NCI-H1092 (cell line): Measurements from ENCODE around the gene METTL1.

ENCODE experiments used
- DNase-seq: peaks from one replicate; lab custom pipeline; 2025; lab: John Stamatoyannopoulos, UW

METTL1 gene

DNA sequence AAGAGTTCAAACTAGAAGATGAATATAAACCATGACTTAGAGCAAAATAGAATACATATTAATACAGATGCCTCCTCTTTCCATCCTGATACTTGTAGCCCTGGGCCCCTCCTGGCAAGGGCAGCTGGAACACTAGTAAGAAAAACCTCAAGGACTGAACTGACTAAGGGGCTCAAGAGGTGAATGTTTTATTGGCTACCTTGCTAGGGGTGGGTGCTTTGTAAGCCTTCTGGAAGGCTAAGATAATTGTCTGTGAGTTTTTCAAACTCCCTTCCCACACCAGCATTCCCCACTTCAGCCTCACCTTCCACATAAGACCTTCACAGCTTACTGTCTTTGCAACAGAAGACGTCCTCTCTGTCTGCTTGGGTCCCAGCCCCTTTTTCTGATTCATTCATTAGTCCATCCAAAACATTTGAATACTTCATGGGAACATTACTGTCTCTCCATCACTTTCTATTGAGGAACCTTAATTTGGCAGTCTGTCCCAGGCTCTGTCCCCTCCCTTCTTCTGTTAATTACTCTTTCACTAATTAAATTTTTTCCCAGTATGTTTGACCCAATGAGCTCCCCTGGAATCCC, 18.1 kb downstream of the METTL1 start:
- DNase-seq: no peak

DNA sequence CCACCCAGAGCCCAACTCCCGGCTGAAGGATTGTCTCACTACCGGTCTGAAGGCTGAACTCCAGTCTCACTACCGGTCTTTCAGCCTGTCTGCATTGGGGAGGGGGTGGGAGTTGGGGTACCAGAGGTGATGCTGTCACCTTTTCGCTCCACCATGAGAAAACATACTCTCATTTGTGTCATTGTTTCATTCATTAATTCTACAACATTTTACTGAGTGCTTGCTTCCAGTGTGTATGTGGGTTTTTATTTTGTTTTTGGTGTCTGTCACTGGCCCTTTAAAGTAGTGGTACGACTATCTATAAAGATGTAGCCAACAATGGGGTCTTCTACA, 19.3 kb downstream of the METTL1 start:
- no peak for DNase-seq

DNA sequence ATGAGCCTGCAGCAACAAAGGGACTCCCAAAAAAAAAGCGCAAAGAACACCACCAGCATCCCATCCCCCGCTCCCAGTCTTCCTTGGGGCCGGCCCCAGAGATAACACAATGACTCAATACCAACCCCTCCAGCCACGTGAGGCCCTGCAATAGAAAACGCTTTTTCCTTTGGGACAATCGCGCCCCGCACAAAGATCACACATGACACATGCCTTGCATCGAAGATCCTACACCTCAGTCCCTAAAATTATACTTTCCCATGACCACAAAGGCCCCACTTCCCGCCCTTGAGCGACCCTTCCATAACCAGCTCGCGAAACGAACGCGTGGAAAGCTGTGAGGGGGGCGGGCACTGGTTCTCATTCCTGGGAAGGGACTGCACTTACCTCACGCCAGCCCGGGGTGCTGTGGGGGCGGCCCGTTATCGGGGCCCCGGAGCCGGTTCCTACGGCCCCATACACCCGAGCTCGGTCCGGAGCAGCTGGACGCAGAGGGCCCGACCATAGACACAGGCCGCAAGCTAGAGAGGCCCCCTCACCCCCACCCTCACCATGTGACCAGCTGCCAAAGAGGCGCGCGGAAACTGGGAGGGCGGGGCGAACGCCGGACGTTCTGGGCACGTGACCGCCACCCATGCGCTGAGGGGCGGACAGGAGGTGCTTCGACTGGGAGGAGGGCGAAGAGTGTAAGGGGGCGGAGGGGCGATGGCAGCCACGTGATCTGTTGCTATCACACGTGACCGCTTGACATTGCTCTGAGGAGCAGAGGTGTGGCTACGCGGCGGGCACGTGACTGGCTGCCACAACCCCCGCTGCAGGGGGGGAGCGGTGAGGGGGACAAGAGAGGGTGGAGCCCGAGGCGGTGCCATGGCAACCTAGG, 19.9 kb downstream of the METTL1 start, which contains the start of gene CDK4:
Gene CDK4, minus strand, starts transcription at position 523 of the 880 bp plus-strand sequence. CDS start 593 bp downstream, outside the sequence.
- peak; percentile 97 for DNase-seq

DNA sequence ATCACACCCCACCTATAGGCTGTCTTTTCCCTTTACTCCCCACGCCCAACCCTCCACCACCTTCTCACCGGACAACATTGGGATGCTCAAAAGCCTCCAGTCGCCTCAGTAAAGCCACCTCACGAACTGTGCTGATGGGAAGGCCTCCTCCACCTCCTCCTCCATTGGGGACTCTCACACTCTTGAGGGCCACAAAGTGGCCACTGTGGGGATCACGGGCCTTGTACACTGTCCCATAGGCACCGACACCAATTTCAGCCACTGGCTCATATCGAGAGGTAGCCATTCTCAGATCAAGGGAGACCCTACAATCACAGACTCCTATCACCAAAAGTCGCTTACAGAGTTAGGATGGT, 20.5 kb downstream of the METTL1 start:
- DNase-seq: no peak

DNA sequence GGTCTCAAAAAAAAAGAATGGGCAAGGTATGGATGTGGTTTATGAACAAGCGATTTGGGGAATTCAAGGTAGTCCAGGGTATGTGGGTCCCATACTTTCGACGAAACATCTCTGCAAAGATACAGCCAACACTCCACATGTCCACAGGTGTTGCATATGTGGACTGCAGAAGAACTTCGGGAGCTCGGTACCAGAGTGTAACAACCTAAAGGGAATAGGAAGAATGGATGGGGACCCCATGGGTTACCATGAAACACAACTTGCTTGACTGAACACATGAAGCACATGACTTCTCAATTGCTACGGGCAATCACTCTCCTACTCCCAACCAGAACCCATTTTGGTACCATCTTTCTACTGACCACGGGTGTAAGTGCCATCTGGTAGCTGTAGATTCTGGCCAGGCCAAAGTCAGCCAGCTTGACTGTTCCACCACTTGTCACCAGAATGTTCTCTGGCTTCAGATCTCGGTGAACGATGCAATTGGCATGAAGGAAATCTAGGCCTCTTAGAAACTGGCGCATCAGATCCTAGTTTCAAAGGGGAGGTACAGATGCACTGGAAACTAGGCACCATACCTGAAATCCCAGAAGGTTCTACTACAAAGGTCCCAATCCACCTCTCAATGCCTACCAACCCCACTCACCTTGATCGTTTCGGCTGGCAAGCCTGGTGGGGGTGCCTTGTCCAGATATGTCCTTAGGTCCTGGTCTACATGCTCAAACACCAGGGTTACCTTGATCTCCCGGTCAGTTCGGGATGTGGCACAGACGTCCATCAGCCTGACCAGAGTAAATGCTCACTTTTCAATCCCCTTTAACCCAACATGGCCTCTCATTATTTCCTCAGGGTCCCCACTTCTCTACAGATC, 21.1 kb downstream of the METTL1 start:
- no peak for DNase-seq

DNA sequence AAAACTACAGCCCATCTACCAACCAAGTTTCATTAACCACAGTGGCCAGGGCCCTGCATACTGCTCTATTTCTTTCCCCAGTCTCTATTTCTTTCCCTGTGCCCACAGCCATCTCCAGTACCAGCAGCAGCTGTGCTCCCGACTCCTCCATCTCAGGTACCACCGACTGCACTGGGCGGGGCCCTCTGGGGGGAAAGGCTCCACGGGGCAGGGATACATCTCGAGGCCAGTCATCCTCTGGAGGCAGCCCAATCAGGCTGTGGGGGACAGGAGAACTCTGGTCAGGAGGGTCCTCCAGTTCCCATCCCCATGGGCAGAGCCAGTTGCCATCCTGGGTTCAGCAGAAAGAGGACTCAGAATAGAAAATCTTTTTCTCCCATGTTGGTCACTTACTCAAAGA, 22.8 kb downstream of the METTL1 start:
- no peak for DNase-seq

DNA sequence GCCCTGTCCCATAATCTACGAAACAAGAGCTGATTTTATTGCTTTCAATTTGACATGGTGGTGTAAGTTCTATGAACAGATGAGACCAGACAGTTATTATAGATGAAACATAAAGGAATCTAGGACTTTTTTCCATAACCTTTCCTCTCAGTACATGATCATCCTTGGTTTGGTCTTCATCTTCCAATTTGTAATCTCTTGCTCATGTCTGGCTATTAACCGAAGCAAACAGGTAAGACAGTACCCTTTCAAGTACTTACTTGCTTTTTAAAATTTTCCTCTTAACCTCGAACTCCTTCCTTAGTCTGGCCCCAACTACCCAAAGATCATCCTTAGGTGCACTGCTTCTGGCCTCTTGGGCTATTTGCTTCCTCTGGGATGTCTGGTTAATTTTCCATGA, 25.9 kb downstream of the METTL1 start:
- DNase-seq: no peak

DNA sequence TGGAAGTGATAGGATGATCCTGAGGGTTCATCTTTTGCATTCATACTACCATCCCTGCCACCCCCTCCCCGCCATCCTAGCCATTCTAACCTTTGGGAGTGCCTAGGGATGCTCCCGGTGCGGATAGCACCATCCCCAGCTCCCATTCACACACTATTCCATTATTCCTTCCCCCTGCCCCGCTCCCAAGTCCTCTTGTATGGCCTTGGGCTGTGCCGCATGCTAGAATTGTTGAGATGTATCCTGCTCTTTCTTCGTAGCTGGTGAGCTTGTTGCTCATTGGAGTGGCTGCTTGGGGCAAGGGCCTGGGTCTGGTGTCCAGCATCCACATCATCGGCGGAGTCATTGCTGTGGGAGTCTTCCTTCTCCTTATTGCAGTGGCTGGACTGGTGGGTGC, 26.4 kb downstream of the METTL1 start:
- no peak for DNase-seq

DNA sequence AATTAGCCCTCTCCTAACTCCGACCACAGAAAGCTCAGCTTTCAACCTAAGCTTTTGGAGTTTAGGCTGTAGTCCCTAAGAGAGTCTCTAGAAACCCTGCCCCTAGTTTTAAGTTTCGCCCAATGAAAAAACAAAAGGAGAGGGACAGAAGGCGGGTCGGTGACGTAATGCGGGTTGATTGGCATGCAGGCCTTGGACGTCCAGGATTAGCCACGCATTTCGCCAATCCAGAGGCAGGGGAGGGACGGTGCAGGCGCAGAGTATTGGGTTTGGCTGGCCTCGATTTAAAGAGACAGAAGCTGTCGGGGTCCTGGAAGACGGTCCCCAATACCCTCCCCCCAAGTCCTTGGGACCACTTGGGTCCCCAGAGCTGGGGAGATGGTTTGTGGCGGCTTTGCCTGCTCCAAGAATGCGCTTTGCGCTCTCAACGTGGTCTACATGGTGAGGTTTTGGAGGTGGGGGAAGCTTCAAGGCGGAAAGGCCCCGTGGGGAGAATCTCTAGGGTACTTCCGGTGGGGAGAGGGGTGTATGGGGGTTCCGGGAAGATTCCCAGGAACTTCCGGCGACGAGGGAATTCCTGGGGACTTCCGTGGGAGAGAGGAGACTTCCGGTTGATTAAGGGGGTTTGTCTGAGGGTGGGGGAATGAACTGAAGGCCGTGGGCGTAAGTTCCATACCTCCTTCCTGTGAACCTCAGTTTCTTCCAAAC, 27.0 kb downstream of the METTL1 start, which contains the start of gene TSPAN31:
Gene TSPAN31, plus strand, starts transcription at position 263 of the 708 bp plus-strand sequence. Its CDS starts 116 bp downstream, at position 379.
- DNase-seq: peak; percentile 91

DNA sequence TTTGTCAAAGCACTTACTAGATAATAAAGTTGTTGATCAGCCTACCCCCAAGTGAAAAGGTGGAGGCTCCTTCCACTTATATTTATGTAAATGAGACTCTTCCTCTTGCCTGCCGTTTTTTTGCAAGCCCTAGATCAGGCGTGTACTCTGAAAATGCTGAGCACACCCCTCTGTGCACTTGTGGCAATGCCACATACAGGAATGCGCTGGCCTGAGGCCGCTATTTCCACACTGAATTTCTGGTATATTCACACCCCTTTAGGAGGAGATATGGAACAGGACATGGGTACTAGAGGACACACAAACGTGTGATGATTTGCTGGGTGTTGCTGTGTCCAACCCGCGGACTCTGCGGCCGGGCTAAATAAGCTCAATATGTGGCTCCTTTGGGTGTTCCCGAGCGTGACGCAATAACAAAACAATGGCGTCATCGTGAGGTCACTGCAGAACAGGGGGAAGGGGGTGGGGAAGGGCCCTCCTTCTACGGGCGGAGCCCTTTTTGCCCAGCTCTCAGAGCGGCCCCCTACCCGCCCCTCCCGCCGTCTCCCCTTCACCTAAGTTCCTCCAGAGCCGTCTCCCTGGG, 27.6 kb downstream of the METTL1 start:
- DNase-seq: peak; percentile 66

DNA sequence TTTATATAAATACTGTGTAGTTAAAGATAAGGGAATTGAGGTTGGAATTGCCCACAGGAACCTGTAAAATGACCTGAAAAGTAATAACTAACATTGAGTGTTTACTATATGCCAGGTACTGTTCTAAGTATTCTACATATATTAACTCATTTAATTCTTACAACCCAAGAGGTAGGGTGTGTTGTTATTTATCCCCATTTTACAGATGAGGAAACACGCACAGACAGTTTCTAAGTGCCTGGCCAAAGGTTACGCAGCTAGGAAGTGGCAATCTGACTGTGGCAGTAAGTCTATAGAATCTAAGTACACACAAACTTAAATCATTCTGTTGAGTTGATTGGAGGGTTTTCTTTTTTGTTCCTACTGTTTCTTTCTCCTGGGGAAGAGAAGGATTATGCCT, 28.1 kb downstream of the METTL1 start:
- DNase-seq: no peak

DNA sequence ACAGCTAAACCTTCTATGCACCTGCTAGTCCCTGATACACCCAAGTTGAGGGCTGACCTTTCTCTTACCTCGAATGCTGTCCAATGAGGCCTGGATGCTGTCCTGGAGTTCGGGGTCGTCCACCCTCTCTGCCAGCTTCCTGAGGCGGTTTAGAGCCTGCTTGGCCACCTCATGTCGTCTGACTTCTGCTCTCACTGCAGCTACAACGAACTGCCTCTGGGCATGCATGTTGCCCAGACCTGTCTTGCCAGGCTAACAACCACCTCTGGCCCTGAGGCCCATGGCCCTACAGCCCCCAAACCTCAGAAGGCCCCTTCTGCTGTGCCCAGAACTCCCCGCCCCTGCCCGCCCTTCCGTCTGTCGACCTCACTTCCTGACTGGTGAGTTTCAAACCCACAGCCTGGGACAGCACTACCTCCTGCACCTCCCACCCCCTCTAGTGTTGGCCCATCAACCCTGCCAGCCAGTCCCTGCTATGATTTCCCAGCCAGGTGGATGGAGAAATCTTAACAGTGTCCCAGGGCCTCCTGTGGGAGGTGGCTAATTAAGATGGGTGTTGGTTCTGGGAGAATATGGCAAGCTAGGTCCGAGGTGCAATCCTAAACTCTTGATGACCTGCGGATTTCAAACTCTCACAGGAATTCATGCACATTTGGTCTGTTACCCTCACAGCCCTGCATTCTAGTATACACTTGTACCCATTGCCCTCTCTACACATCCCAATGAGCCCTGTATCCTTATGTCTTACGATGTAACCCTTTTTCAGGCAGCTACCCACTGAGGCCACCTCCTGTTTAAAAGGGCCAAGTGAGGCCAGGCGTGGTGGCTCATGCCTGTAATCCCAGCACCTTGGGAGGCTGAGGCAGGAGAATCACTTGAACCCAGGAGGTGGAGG, 29.8 kb downstream of the METTL1 start:
- no peak for DNase-seq

DNA sequence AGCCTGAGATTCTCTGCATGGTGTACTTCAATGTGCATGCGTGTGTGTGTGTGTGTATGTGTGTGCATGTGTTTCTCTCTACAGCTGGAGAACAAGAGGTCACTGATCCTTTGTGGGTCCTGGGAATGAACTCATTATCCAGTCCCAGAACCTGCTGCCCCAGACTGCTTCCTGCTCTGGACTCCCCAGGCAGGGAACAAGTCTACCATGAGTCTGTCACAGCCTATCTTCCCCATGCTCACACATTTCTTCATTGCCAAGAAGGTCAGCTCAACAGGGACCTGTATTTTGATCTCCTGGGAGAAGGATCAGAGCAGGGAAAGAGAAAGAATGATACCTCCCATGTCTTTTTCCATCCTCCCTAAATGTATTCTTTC, 30.5 kb downstream of the METTL1 start:
- no peak for DNase-seq

DNA sequence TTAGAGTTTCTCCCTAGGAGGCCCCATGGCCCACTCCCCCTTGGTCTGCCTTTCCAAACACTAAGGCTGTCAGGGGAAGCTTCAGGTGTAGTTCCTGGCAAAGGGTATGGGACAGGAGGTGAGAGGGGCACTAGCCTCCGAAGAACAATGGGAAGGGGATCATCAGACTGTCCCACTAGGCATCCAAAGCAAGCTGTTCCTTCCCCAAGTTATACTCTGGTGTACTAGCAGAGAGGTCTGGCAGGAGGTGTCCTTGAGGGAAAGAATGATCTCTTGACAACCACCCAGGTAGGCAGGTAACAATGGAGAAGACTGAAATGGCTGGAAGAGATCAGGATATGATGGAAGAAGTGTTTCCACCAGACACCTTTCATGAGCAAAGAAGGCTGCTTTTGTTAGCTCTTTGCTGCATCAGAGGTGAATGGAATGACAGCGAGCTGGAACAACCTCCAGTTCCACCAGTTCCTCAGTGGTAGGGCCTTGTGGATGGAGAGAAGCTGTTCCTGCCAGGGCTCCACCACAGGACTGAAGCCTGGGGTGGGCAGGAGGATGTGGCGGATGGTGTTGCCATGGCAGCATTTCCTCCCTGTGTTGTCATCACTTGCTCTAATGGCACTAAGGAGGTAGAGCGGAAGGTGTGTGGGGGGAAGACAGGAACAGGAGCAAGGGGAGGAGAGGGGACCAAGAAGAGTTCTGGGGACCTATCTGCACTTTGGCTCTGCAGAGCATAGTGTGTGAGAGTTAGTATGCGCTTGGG, 31.1 kb downstream of the METTL1 start:
- DNase-seq: no peak

DNA sequence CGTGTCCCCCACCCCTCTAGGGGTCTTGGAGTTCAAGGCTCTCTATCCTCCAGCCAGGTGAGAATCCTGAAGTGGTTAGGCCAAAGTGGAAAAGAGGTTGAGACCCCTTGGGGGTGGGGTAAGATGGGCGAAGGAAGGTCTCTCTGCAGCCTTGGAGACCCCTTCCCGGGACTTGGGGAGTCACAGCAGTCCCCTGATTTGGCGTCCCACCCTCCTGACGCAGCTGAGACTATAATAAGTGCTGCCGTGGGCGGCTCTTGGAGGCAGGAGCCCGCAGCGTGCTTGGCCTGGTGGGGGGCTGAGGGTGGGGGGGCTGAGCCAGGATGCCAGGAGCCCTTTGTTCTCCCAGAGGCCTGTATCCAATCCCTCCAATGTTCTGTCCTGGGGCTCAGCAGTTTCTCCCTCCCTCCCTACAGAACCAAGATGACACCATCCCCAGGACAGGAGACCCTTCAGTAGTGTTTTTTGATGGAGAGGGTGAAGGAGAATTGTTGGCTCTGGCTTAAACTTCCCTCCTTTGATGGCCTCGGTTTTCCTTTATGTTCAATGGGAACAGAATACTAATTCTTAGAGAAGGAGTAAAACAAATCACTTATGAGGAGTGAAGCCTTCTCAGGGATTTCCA, 31.9 kb downstream of the METTL1 start:
- DNase-seq: no peak

DNA sequence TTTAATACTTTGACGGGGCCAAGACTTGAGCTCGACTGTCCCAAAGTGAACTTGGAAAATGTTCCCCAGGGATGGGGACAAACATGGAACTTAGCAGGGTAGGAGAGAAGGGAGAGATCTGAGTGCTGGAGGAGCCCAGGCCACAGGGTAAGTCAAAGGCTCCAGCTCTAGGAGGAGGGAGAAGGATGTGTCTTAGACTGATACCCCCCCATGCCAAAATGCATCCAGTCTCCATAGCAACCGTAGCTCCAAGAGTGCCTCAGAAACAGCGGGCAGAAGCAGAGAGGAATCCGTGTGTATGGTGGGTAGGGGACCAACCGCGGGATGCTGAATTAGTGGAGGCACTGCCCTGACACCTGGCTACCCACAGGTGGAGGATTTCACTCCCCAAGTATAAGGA, 32.5 kb downstream of the METTL1 start:
- DNase-seq: no peak

DNA sequence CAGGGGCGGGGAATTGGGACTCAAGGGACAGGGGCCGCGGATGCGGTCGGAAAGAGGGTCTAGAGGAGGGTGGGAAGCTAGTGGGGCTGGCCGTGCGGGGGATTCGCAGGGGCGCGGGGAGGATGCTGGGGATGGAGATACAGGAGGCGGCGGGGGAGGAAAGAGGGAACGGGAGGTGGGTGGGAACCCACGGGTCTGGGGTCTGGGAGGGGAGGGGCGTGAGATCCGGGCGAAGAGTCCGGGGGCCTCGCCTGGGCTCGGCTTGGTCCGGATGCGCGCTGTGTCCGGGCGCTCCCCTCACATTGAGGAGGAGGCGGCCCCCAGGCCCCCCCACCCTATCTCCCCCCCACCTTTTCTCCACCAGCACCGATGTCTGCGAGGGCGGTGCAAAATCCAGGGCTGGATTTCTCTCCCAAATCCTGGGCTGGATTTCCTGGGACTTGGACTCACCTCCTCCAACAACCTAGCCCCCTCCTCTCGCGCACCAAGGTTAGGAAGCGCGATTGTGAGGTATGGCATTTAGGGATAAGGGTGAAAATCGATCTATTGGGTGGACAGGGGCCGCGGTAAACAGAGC, 33.2 kb downstream of the METTL1 start, which contains the start of gene AGAP2:
Gene AGAP2, minus strand, starts transcription at position 82 of the 577 bp plus-strand sequence. CDS start 496 bp downstream, outside the sequence.
- DNase-seq: no peak

DNA sequence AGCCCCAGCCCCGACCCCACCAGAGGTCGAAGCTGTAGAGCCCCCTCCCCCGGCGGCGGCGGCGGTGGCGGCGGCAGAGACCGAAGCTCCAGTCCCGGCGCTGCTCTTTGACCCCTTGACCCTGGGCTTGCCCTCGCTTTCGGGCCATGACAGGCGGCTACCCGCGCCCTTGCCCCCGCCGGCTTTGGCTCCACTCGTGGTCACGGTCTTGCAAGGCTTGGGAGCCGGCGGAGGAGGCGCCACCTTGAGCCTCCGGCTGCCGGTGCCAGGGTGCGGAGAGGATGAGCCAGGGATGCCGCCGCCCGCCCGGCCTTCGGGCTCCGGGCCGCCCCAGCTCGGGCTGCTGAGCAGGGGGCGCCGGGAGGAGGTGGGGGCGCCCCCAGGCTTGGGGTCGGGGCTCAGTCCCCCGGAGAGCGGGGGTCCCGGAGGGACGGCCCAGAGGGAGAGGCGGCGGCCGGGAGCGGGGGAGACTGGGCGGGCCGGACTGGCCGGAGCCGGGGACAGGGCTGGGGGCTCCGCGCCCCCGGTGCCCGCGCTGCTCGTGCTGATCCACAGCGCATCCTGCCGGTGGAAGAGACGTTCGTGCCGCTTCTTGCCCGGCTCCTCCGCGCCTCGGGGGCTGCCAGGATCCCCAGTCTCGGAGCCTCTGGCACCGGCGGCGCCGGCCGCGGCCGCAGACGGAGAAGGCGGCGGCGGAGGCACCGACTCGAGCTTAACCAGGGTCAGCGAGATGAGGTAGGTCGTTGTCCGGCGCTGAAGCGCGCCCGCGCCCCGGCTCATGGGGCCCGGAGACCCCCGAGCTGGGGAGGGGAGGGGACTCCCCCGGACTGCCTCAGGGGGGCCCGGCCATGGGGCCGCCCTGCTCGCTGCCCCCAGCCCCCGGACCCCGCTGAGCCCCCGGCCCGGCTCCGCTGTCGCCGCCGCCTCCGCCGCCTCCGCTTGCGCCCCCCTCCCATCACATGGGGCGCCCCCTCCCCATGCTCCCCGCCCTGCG, 34.1 kb downstream of the METTL1 start:
- DNase-seq: no peak
